K562 (cell line): ENCODE results near the gene FILIP1L. TPM values are rescaled to one million over a fixed set of nuclear protein-coding genes. Genes with fewer than 3 reads are reported as not detected.
A peak's percentile ranks its signal among the peaks of the same experiment; 100 is the strongest.

Experiments used
- ATAC-seq: fragments of 200-7000 bp; cut with Tn5 transposase; 3 replicates; pipeline ENCODE4 v1.9.1; 2020; ENCODE audit warnings: moderate library complexity
- BruUV-seq: library from RNA; stranded (reverse); fragments of 400-500 nt; replicated peaks from 2 replicates; lab custom pipeline; 2021; lab: Mats Ljungman, UMichigan
- CTCF ChIA-PET: fragments of 300-600 bp; formaldehyde crosslinking; extraction: SDS; loops from one replicate; lab custom pipeline; 2021; ENCODE audit warnings: low intra/inter-chr PET ratio; lab: Yijun Ruan, JAX
- POLR2A ChIA-PET: fragments of 300-600, 350-650 bp; sonication (Branson Sonifier 250); formaldehyde crosslinking; extraction: SDS; loops from one replicate; lab custom pipeline; 2021; ENCODE audit warnings: antibody characterized with exemption, inconsistent platforms; lab: Yijun Ruan, JAX
- DNase-seq, 4 experiments: peaks; one replicate each; pipeline versions ENCODE4 v3.0.0 to v3.0.0-alpha.2; 2011 to 2018; ENCODE audit warnings: low spot score in 3 of 4, mixed read lengths in 3 of 4; ENCODE audit errors: extremely low read depth in 1 of 4
- FAIRE-seq: peaks from 2 replicates; lab custom pipeline; 2011; peaks lifted over from hg19 to GRCh38; lab: Jason Lieb, UNC
- H2AFZ ChIP-seq: 2 replicates; pipeline ENCODE4 v1.6.0; 2011; ENCODE audit warnings: low read depth, low read length, control low read depth, inconsistent platforms
- H3K27ac ChIP-seq: fragments of 200-600 bp; 3 replicates; pipeline ENCODE4 v1.8.0; 2011; ENCODE audit warnings: low read depth, mild to moderate bottlenecking, control low read depth, inconsistent platforms, low read length, moderate library complexity, mixed read lengths; ENCODE audit errors: extremely low read depth
- H3K27me3 ChIP-seq, 2 experiments: fragments of 300-600 bp in 1 of 2; 2 replicates in 1 of 2; 3 replicates in 1 of 2; pipeline versions ENCODE4 v1.6.0 to v1.8.0; 2011; ENCODE audit warnings: inconsistent platforms in 2 of 2, low read length in 2 of 2, mild to moderate bottlenecking in 1 of 2, mixed read lengths in 1 of 2, moderate library complexity in 1 of 2; ENCODE audit not compliant: control insufficient read depth in 2 of 2, insufficient read depth in 2 of 2
- H3K36me3 ChIP-seq: fragments of 300-600 bp; 3 replicates; pipeline ENCODE4 v1.8.0; 2011; ENCODE audit warnings: mild to moderate bottlenecking, low read length, inconsistent platforms; ENCODE audit not compliant: control insufficient read depth, insufficient read depth
- H3K4me1 ChIP-seq, 2 experiments: fragments of 200-600 bp in 1 of 2; replicated peaks in 1 of 2; 2 replicates in 1 of 2; 3 replicates in 1 of 2; pipeline versions ENCODE4 v1.5.1 to v1.8.0; 2011; ENCODE audit warnings: inconsistent platforms in 2 of 2, low read length in 2 of 2, mild to moderate bottlenecking in 1 of 2, mixed read lengths in 1 of 2, moderate library complexity in 1 of 2; ENCODE audit not compliant: control insufficient read depth in 2 of 2, insufficient read depth in 2 of 2
- H3K4me2 ChIP-seq: 2 replicates; pipeline ENCODE4 v1.6.1; 2011; ENCODE audit warnings: low read length, control low read depth, inconsistent platforms, mixed read lengths; ENCODE audit not compliant: insufficient read depth
- H3K4me3 ChIP-seq: fragments of 200-600 bp; sonication (generic), shearing (Covaris generic); 2 replicates; pipeline ENCODE4 v1.5.1; 2016; ENCODE audit warnings: control low read depth, inconsistent platforms
- H3K79me2 ChIP-seq: fragments of 200-600 bp; 3 replicates; pipeline ENCODE4 v1.8.0; 2011; ENCODE audit warnings: low read length, inconsistent platforms; ENCODE audit not compliant: control insufficient read depth, insufficient read depth
- H3K9ac ChIP-seq, 2 experiments: 2 replicates each; pipeline versions ENCODE4 v1.6.0 to v1.6.1; 2011; ENCODE audit warnings: low read depth in 2 of 2, low read length in 2 of 2, control low read depth in 1 of 2, inconsistent platforms in 1 of 2, mild to moderate bottlenecking in 1 of 2, mixed read lengths in 1 of 2; ENCODE audit not compliant: insufficient read depth in 1 of 2
- H3K9me1 ChIP-seq: one replicate; pipeline ENCODE4 v1.6.0; 2011; ENCODE audit warnings: inconsistent platforms, mild to moderate bottlenecking, low read length, moderate library complexity; ENCODE audit not compliant: control insufficient read depth, insufficient read depth
- H3K9me3 ChIP-seq: replicated peaks from 2 replicates; pipeline ENCODE4 v1.5.1; 2011; ENCODE audit warnings: low read depth, low read length, inconsistent platforms; ENCODE audit not compliant: control insufficient read depth, insufficient read depth
- H4K20me1 ChIP-seq: replicated peaks from 2 replicates; pipeline ENCODE4 v1.6.1; 2011; ENCODE audit warnings: low read length, inconsistent platforms, mixed read lengths; ENCODE audit not compliant: control insufficient read depth, insufficient read depth
- DPF2 ChIP-seq: fragments of 450-650 bp; IDR thresholded peaks from 2 replicates; pipeline ENCODE4 v1.6.1; 2016
- ESRRA ChIP-seq: fragments of 450-650 bp; IDR thresholded peaks from 2 replicates; pipeline ENCODE4 v1.6.1; 2014; ENCODE audit warnings: low read depth, mild to moderate bottlenecking, moderate library complexity, borderline replicate concordance
- GTF2F1 ChIP-seq: IDR thresholded peaks from 2 replicates; pipeline ENCODE4 v1.6.1; 2011; ENCODE audit warnings: low read depth, low read length, improper control_type of control experiment
- HDAC1 ChIP-seq, 2 experiments: fragments of 450-650 bp; IDR thresholded peaks; 2 replicates each; pipeline ENCODE4 v1.6.1; 2016 to 2017; ENCODE audit warnings: inconsistent platforms in 1 of 2, mild to moderate bottlenecking in 1 of 2, moderate library complexity in 1 of 2
- HNRNPK ChIP-seq: fragments of 200-400 bp; formaldehyde crosslinking; IDR thresholded peaks from one replicate; pipeline ENCODE4 v1.6.1; 2018; ENCODE audit warnings: mild to moderate bottlenecking, low read depth, low read length; ENCODE audit not compliant: poor library complexity, severe bottlenecking
- KLF13 ChIP-seq: fragments of 450-650 bp; IDR thresholded peaks from 2 replicates; pipeline ENCODE4 v1.6.1; 2016; ENCODE audit warnings: missing genetic modification characterization, low read depth, mild to moderate bottlenecking, missing compliant biosample characterization, moderate library complexity, borderline replicate concordance
- NCOA2 ChIP-seq, 2 experiments: fragments of 450-650 bp; IDR thresholded peaks; 2 replicates each; pipeline ENCODE4 v1.6.1; 2018; ENCODE audit warnings: mild to moderate bottlenecking in 2 of 2, moderate library complexity in 1 of 2; ENCODE audit not compliant: partially characterized antibody in 2 of 2
- SMARCA4 ChIP-seq: fragments of 450-650 bp; IDR thresholded peaks from 2 replicates; pipeline ENCODE4 v1.6.1; 2016
- TCF3 ChIP-seq: sonication (generic); formaldehyde crosslinking; IDR thresholded peaks from 2 replicates; pipeline ENCODE4 v1.4.0; 2020; ENCODE audit warnings: mild to moderate bottlenecking, missing genetic modification reagents
- ZFPM2 ChIP-seq: fragments of 250-450 bp; sonication (Bioruptor Pico); IDR thresholded peaks from 2 replicates; pipeline ENCODE4 v1.5.1; 2022; ENCODE audit warnings: mild to moderate bottlenecking
- ZNF124 ChIP-seq: sonication (generic); formaldehyde crosslinking; IDR thresholded peaks from 2 replicates; pipeline ENCODE4 v1.8.1; 2022; ENCODE audit warnings: missing genetic modification reagents
- ZNF184 ChIP-seq: sonication (generic); formaldehyde crosslinking; IDR thresholded peaks from 2 replicates; pipeline ENCODE4 v1.5.0; 2020; ENCODE audit warnings: missing genetic modification reagents
- ZNF253 ChIP-seq: fragments of 250-450 bp; sonication (Bioruptor Pico); conservative IDR thresholded peaks from 2 replicates; pipeline ENCODE4 v1.6.1; 2021; ENCODE audit warnings: mild to moderate bottlenecking
- ZNF57 ChIP-seq: fragments of 450-650 bp; formaldehyde crosslinking; IDR thresholded peaks from 2 replicates; pipeline ENCODE4 v1.4.0; 2020; ENCODE audit warnings: mild to moderate bottlenecking, moderate library complexity
- WGBS: fragments of 100-300 bp; shearing (Covaris generic); methylation state at CpG from one replicate; pipeline ENCODE4 v1.1.6; 2016; ENCODE audit warnings: low coverage, mixed read lengths; ENCODE audit not compliant: insufficient coverage; ENCODE audit errors: missing lambda C conversion rate; 5-methylcytosine and 5-hydroxymethylcytosine counted together
- in situ Hi-C: fragments of 300-500 bp; cut with MboI; formaldehyde crosslinking; loops from 4 replicates; pipeline ENCODE4 v1.15.0; 2018; ENCODE audit warnings: inconsistent platforms, mixed read lengths
- intact Hi-C: fragments of 100-400 bp; cut with micrococcal nuclease; formaldehyde crosslinking; loops from 2 replicates; pipeline ENCODE4 v1.14.2; 2022
- polyA plus RNA-seq, 8 experiments: library from polyadenylated mRNA; depleted of rRNA in 4 of 8; stranded (reverse) in 5 of 8; unstranded in 3 of 8; fragments of >200 nt; fragmentation: Nextera tagmentation in 2 of 8; fragmentation: Illumina TruSeq in 1 of 8; extraction: Ambion mirVana in 2 of 8; extraction: Trizol in 1 of 8; gene quantifications; 2 replicates each; pipeline versions ENCODE4 v1.2.1 to v1.2.3, GENCODE V29; 2011 to 2014; ENCODE audit warnings: inconsistent platforms in 1 of 8, missing spikeins in 1 of 8
- total RNA-seq, 7 experiments: library from RNA; depleted of rRNA in 6 of 7; stranded (reverse); fragments of >200 nt in 6 of 7; fragmentation: Illumina TruSeq in 2 of 7; extraction: Trizol in 2 of 7; gene quantifications; 2 replicates each; pipeline versions ENCODE4 v1.2.1 to v1.2.3, GENCODE V29; 2011 to 2021; ENCODE audit warnings: low replicate concordance in 1 of 7
- TF ChIP-seq, protein P1 (sequence below), 2 experiments: fragments of 200-800 bp in 1 of 2; sonication (Bioruptor generic) in 1 of 2; sonication (generic) in 1 of 2; formaldehyde crosslinking in 1 of 2; IDR thresholded peaks in 1 of 2; conservative IDR thresholded peaks in 1 of 2; 2 replicates each; pipeline versions ENCODE4 v1.5.0 to v1.6.1; 2016 to 2020; ENCODE audit warnings: missing compliant biosample characterization in 1 of 2, missing genetic modification characterization in 1 of 2, missing genetic modification reagents in 1 of 2
- TF ChIP-seq, protein P2 (sequence below): fragments of 450-650 bp; formaldehyde crosslinking; IDR thresholded peaks from 2 replicates; pipeline ENCODE4 v1.4.0; 2020; ENCODE audit warnings: mild to moderate bottlenecking, moderate library complexity
- TF ChIP-seq, protein P3 (sequence below): fragments of 250-450 bp; sonication (Bioruptor Pico); IDR thresholded peaks from 2 replicates; pipeline ENCODE4 v1.8.0; 2021; ENCODE audit warnings: mild to moderate bottlenecking, moderate library complexity

Gene FILIP1L
- total and polyA plus RNA-seq, 9 of the 15 experiments (the other 6 are each of a cell fraction or from before 2014, with no cell fraction given): 0.50 to 2.1 (median 1.1) TPM

- Histone ChIP-seq H3K4me1 (peaks cover 0 to 5% of the 10 kb centered on the region in 2 experiments; a peak in 3 of 5 replicates), H3K27me3 (no peaks in the 10 kb centered on the region), H3K36me3 (peaks cover 11% of the 10 kb centered on the region; the same call in 1 of the 3 replicates), H3K4me2 (peak overlapping the region; percentile 16; the same call in 1 of the 2 replicates), H3K9me1 (no peaks in the 10 kb centered on the region), H3K9me3 (no peaks in the 10 kb centered on the region), H3K4me3 (no peak overlapping the region), H3K79me2 (peaks cover 88% of the 10 kb centered on the region), H4K20me1 (no peaks in the 10 kb centered on the region; the same call in 1 of the 2 replicates), H3K9ac (peak overlapping the region in 1 of 2 experiments; percentile 21; a peak in 1 of 4 replicates), H3K27ac (peak overlapping the region; percentile 59), H2AFZ (no peak overlapping the region)
- 14% methylated on average over 3 of the region's 3 CpGs for WGBS
- FAIRE-seq (peak; percentile 57), DNase-seq (peak; percentile 39 to 49 (median 40)), ATAC-seq (peak; percentile 74)
- intact Hi-C loops: no loop called here
- POLR2A ChIA-PET: interaction anchor here (0.6 kb wide), 1 partner anchor 24 kb away, joined by 3 read pairs; no protein-coding TSS in a partner anchor
- in situ Hi-C loops: loop anchor here (25.0 kb wide), 2 partner anchors 237 to 787 kb away; partner anchors contain the start of gene ADGRG7
- CTCF ChIA-PET: no interaction called here
- no TSS peak for BruUV-seq
- TF ChIP-seq DPF2 (peak; percentile 98), NCOA2 (IDR thresholded peaks at IDR 0.05; ENCODE audit: partially characterized antibody in 2 of 2) (no peak), SMARCA4 (peak; percentile 98), ZNF57 (CRISPR knock-in tag) (no peak), TCF3 (peak; percentile 74), GTF2F1 (no peak), ZNF184 (CRISPR knock-in tag) (no peak), HDAC1 (IDR thresholded peaks at IDR 0.05) (no peak), KLF13 (tag) (no peak), ZNF124 (CRISPR knock-in tag) (no peak), ESRRA (peak; percentile 51; the same call in 1 of the 2 replicates), HNRNPK (no peak), ZFPM2 (CRISPR knock-in tag) (no peak), ZNF253 (CRISPR knock-in tag) (no peak)
- TF ChIP-seq, protein P1, sequence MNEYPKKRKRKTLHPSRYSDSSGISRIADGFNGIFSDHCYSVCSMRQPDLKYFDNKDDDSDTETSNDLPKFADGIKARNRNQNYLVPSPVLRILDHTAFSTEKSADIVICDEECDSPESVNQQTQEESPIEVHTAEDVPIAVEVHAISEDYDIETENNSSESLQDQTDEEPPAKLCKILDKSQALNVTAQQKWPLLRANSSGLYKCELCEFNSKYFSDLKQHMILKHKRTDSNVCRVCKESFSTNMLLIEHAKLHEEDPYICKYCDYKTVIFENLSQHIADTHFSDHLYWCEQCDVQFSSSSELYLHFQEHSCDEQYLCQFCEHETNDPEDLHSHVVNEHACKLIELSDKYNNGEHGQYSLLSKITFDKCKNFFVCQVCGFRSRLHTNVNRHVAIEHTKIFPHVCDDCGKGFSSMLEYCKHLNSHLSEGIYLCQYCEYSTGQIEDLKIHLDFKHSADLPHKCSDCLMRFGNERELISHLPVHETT (CRISPR knock-in tag; conservative IDR thresholded peaks at IDR 0.05 in 1 of 2, IDR thresholded peaks at IDR 0.05 in 1 of 2): no peak
- TF ChIP-seq, protein P2, sequence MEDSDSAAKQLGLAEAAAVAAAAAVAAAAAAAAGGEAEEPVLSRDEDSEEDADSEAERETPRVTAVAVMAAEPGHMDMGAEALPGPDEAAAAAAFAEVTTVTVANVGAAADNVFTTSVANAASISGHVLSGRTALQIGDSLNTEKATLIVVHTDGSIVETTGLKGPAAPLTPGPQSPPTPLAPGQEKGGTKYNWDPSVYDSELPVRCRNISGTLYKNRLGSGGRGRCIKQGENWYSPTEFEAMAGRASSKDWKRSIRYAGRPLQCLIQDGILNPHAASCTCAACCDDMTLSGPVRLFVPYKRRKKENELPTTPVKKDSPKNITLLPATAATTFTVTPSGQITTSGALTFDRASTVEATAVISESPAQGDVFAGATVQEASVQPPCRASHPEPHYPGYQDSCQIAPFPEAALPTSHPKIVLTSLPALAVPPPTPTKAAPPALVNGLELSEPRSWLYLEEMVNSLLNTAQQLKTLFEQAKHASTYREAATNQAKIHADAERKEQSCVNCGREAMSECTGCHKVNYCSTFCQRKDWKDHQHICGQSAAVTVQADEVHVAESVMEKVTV: no peak
- TF ChIP-seq, protein P3, sequence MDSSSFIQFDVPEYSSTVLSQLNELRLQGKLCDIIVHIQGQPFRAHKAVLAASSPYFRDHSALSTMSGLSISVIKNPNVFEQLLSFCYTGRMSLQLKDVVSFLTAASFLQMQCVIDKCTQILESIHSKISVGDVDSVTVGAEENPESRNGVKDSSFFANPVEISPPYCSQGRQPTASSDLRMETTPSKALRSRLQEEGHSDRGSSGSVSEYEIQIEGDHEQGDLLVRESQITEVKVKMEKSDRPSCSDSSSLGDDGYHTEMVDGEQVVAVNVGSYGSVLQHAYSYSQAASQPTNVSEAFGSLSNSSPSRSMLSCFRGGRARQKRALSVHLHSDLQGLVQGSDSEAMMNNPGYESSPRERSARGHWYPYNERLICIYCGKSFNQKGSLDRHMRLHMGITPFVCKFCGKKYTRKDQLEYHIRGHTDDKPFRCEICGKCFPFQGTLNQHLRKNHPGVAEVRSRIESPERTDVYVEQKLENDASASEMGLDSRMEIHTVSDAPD (CRISPR knock-in tag): no peak
Observed at GRCh38 chr3:99825004-99825640, 289.2 kb downstream of the FILIP1L start.
